NCI-H187 (cell line): ENCODE measurements around the gene MATR3.

Source experiments
- DNase-seq, 2 experiments: peaks; one replicate each; lab custom pipeline; 2025; lab: John Stamatoyannopoulos, UW

Gene MATR3

DNA sequence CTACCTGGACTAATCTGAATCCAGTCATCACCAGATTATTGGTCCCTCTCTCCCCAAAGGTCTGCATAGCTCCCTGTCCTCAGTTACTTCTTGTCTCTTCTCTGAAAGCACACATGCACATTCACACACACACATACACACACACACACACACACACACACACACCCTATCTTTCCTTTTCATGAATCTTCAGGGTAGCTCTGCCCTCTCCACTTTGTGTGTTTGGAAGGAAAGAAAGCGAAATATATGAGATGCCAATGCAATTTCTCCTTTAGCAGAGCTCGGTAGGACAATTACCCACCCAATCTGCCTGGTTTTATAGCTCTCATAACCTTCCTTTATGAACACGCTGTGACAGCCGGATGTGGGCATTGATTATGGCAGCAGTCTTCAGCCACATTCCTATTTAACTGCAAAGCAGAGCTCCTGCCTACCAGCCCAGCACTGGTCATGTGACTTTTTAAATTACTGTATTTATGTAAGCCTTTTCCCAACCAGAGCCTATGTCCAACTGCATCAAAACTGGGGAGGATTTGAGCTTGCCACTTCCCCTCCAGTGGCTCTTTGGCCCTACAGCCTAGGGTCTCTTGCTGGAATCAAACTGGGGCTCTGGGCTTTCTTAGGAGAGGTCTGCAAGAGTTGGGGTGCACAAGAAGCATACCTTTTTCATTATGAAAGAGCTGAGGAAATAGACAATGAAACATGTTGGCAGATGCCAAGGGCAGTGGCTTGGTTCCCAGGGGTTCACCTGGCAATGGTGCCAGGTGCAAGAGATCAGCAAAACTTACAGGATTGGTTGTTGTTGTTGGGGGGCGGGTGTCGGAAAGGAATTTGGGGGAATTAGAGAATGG, 20.8 kb upstream of the MATR3 start:
- no peak for DNase-seq

- DNase-seq: no peak
Observed at GRCh38 chr5:139273322-139273571, 20.3 kb upstream of the MATR3 start.

- peak; percentile 61 to 79 for DNase-seq
Observed at GRCh38 chr5:139273572-139274289, 19.8 kb upstream of the MATR3 start.

DNA sequence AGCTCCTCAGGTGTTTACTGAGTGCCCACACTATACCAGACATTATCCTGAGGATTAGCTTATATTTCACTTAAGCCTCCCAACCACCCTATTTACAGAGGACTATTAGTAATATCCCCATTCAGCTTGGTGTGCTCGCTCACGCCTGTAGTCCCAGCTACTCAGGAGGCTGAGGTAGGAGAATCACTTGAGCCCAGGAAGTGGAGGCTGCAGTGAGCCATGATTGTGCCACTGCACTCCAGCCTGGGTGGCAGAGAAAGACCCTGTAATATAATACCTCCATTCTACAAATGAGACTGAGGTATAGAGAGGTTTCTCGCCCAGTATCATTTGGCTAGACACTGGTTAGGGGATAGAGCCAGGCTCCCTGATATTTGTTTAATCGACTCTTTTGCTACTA, 18.0 kb upstream of the MATR3 start:
- DNase-seq: no peak

- DNase-seq: no peak
Observed at GRCh38 chr5:139275956-139276355, 17.6 kb upstream of the MATR3 start.

GRCh38 chr5:139276426-139276825, 17.1 kb upstream of the MATR3 start:
- DNase-seq: no peak

- DNase-seq: no peak
Observed at GRCh38 chr5:139277171-139277570, 16.4 kb upstream of the MATR3 start.

- DNase-seq: no peak
Observed at GRCh38 chr5:139278540-139279274, 14.8 kb upstream of the MATR3 start.

DNA sequence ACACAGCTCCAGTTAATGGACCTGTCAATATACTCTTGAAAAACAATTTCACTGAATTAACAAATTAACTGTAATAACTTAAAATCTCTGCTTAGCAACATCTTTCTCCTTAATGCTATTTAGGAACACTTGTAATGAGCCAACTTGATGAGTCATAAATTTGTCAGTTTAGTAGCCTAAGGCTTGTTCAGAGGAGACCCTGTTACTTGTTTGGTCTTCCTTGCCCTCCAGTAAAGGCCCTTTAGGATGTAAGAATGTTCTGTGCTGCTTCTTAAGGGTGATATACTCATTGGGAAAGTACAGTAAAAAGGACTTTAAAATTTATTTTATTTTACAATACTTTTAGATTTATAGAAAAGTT, 11.4 kb upstream of the MATR3 start:
- no peak for DNase-seq

DNA sequence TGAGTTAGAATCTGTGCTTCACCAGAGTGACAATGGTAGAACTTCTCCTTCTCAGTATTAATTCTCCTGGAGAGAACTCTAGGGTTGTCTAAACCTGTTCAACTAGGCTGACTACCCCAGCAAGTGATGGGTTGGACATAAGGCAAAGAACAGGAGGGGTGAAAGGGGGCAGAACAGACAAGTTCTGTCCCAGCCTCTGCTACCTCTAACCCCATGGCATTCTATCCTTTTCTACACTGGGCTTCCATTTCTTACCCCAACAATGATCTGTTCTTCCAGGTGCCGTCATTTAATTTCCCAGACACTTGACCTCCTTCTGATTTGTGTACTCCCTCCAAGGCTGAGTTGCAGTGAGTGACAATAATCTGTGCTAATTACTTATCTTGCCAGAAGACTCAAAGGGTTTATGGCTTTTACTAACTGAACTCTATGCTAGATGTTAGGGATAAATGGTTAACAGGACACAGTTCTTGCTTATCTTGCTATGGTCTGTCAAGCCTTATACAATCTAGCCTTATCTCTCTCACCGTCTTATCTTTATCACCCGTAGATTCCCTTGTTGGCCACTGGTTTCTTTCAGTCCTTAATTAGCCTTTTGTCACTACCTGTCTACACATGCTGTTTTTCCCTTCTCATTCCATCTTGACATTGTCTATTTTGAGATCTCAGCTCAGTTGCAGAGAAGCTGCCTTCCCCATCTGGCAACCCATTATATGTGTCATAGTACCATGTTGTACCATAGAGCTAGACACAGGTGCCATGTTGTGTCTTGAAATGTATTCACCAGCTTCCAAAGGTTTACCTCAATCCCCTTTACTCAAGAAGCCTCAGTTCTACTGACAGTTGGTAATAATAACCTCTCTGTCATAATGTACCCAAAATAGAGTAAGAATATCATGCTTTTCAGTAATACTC, 10.0 kb upstream of the MATR3 start:
- no peak for DNase-seq

- no peak for DNase-seq
Observed at GRCh38 chr5:139284295-139284694, 9.2 kb upstream of the MATR3 start.

DNA sequence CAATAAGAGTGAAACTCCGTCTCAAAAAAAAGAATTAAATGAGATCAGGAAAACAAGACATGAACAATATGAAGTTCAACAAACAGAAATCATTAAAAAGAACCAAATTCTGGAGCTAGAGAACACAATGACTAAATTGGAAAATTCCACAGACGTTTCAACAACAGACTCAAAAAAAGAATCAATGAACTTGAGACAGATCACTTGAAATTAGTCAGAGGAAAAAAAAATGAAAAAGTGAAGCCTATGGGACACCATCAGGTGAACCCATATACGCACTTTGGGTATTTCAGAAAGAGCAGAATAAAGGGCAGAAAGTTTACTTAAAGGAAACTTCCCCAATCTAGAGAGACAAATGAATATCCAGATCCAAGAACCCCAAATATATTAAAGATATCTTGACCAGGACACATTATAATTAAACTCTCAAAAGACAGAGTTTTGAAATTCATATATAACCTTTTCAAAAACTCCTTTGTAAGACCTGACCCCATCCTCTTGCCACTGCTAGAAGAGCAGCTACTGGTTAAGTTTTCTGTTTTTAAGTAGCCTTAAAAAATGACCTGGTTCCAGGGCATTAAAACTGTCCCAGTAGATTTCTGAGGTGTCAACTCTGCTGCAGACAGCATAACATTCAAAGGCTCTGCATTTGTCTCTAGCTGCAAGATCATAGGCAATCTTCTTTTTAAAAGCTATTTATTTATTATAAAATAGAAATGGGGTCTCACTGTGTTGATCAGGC, 7.7 kb upstream of the MATR3 start:
- no peak for DNase-seq

- DNase-seq: no peak
Observed at GRCh38 chr5:139287890-139288635, 5.5 kb upstream of the MATR3 start.

GRCh38 chr5:139291051-139291450, 2.5 kb upstream of the MATR3 start:
- DNase-seq: no peak

DNA sequence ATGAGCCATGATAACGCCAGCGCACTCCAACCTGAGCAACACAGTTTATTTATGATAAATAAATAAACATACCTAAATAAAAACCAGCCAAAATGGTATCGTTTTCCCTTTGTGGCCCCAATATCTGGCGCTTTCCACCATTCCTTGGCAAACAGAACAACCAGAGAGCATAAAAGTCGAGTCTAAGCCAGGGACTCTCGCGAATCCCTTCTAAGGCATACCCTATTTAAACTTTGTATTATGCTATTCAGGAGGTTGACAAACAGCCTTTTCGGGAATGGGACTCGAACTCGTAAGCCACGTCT, 386 bp upstream of the MATR3 start:
- DNase-seq: no peak

DNA sequence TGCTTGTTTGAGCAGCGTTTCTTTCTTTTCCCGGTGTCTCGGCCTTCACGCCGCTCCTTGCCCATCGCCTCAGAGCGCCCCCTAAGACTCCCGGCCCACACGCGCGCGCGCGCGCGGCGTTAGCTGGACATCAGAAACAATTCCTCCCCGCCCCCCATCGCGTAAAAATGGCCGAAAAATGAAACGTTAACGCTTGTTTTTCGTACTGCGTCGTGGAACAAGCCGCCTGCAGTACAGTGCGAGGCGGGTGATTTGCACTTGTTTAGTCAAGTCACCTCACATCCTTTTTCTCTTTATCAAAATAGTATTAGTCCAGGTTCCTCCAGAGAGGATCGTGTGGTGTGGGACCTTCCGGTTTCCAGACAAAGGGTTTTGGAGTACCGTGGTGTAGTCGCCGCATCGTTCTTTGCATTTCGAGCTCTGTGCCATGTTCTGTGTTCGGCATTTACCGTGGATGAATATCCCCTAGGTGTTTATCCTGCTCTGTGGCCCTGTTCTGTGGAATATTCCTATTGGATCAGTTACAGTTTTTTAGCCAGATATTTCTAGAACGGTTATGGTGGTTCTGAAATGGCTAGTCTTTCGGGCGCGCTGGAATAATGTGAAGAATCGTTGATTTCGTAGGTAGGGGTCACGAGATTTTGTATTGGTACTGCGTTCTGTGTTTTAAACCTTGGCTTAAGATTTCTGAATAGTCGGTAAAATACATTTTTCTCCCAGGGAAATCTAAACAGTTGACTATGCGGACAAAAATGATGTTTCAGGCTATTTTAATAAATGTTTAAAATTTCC, 1.0 kb downstream of the MATR3 start:
- peak; percentile 56 to 57 for DNase-seq

DNA sequence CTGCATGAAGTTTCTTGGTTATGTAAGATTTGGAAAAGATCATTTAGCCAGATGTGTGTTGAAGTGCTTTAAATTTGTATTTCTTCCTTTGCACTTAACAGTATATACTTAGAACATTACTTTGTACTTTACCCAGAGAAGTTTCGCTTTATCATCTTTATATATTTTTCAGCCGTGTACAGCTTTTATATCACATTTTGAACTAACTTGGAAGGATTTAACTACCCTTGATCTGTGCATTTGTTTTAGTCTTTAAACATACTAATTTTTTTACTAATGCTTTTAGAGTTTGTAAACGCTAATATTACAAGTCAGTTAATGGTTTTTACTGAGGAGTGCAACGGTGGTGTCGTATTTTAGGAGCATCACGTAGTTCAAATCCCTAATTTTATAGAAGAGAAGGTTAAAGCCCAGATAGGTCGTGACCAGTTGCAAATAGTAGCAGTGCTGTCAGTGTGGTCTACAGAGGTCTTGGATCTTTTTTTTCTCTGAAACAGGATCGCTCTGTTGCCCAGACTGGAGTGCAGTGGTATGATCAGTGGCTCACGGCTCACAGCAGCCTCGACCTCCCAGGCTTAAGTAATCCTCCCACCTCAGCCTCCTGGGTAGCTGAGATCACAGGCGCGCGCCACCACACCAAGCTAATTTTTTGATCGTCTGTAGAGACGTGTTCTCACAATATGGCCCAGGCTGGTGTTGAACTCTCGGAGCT, 2.0 kb downstream of the MATR3 start:
- DNase-seq: no peak

- DNase-seq: no peak
Observed at GRCh38 chr5:139296198-139296597, 2.7 kb downstream of the MATR3 start.

- no peak for DNase-seq
Observed at GRCh38 chr5:139296862-139297326, 3.4 kb downstream of the MATR3 start.
